ENCODE measurements around the gene VWC2L. TPM values are rescaled to one million over a fixed set of nuclear protein-coding genes. Genes with fewer than 3 reads are reported as not detected.

Gene VWC2L
- total and polyA plus RNA-seq, 2 of the 8 experiments (the other 6 are each of a cell fraction or from before 2014, with no cell fraction given) = not detected

DNA sequence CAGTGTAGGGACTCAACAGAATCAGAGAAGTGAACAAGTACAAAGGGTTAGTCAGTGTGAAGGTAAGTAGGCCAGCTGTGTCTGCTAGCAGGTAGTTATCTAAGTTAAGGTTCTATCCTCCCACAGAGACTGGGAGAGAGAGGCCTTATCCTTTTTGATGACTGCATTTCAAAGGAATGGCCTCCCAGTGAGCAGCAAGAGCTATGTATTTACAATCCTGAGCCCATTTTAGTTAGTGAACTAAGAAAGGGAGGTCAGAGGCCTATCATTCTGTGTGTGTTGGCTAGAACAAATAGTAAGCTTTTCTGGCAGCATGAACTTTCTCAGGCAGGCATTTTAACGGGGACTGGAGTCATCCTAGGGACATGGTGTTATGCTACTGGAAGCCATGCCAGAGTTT, 182.9 kb downstream of the VWC2L start (continued):
- TF ChIP-seq HDAC2 (IDR thresholded peaks at IDR 0.05; ENCODE audit: borderline replicate concordance in 1 of 2, low read depth in 2 of 2, low read length in 2 of 2) = 0 out of 4 replicates have a peak, but pooled peaks of 1 of the 2 experiments have one; percentile 19
- TF ChIP-seq TCF12 (IDR thresholded peaks at IDR 0.05; ENCODE audit: low read depth, low read length) = peak; percentile 99
- TF ChIP-seq SRF (IDR thresholded peaks at IDR 0.05; ENCODE audit: low read depth, low read length) = no peak
- peak; percentile 97 for TF ChIP-seq POLR2AphosphoS5 (IDR thresholded peaks at IDR 0.05; ENCODE audit: low read depth, low read length)
- no peak for TF ChIP-seq KDM4A (IDR thresholded peaks at IDR 0.05; ENCODE audit: low read depth, low read length, severe bottlenecking)
- no peak for TF ChIP-seq MAFK (IDR thresholded peaks at IDR 0.05; ENCODE audit: low read depth, low read length)
- no peak for TF ChIP-seq CBX5 (IDR thresholded peaks at IDR 0.05; ENCODE audit: low read depth, low read length)
- TF ChIP-seq, protein P1, sequence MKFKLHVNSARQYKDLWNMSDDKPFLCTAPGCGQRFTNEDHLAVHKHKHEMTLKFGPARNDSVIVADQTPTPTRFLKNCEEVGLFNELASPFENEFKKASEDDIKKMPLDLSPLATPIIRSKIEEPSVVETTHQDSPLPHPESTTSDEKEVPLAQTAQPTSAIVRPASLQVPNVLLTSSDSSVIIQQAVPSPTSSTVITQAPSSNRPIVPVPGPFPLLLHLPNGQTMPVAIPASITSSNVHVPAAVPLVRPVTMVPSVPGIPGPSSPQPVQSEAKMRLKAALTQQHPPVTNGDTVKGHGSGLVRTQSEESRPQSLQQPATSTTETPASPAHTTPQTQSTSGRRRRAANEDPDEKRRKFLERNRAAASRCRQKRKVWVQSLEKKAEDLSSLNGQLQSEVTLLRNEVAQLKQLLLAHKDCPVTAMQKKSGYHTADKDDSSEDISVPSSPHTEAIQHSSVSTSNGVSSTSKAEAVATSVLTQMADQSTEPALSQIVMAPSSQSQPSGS (IDR thresholded peaks at IDR 0.05; ENCODE audit: low read length) = no peak; the same call in 1 of the 2 replicates
- TF ChIP-seq SUZ12 (IDR thresholded peaks at IDR 0.05; ENCODE audit: low read length) = no peak
- peak; percentile 79; the same call in 1 of the 2 replicates for TF ChIP-seq JUN (IDR thresholded peaks at IDR 0.05; ENCODE audit: low read depth, low read length)
- TF ChIP-seq BCL11A (IDR thresholded peaks at IDR 0.05; ENCODE audit: low read depth in 2 of 2, low read length in 2 of 2) = peak in 1 of 2 experiments; percentile 74
- no peak for TF ChIP-seq CEBPB (IDR thresholded peaks at IDR 0.05; ENCODE audit: low read depth, low read length)
- TF ChIP-seq RNF2 (IDR thresholded peaks at IDR 0.05; ENCODE audit: borderline replicate concordance, low read depth, low read length, missing control alignments, poor library complexity, severe bottlenecking) = no peak
- TF ChIP-seq YY1 (IDR thresholded peaks at IDR 0.05; ENCODE audit: low read depth, low read length) = peak; percentile 21; the same call in 1 of the 2 replicates
- TF ChIP-seq PHF8 (conservative IDR thresholded peaks at IDR 0.05; ENCODE audit: low read depth, low read length) = no peak
- peak; percentile 80; the same call in 1 of the 2 replicates for TF ChIP-seq EGR1 (IDR thresholded peaks at IDR 0.05; ENCODE audit: borderline replicate concordance, low read depth, low read length)
- TF ChIP-seq, protein P2, sequence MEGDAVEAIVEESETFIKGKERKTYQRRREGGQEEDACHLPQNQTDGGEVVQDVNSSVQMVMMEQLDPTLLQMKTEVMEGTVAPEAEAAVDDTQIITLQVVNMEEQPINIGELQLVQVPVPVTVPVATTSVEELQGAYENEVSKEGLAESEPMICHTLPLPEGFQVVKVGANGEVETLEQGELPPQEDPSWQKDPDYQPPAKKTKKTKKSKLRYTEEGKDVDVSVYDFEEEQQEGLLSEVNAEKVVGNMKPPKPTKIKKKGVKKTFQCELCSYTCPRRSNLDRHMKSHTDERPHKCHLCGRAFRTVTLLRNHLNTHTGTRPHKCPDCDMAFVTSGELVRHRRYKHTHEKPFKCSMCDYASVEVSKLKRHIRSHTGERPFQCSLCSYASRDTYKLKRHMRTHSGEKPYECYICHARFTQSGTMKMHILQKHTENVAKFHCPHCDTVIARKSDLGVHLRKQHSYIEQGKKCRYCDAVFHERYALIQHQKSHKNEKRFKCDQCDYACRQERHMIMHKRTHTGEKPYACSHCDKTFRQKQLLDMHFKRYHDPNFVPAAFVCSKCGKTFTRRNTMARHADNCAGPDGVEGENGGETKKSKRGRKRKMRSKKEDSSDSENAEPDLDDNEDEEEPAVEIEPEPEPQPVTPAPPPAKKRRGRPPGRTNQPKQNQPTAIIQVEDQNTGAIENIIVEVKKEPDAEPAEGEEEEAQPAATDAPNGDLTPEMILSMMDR (IDR thresholded peaks at IDR 0.05; ENCODE audit: control extremely low read depth in 1 of 3, insufficient read depth in 1 of 3, low read depth in 1 of 3, low read length in 3 of 3) = no peak
- TF ChIP-seq TAF7 (optimal IDR thresholded peaks at IDR 0.05; ENCODE audit: borderline replicate concordance, low read depth, low read length) = no peak
- TF ChIP-seq HDAC6 (IDR thresholded peaks at IDR 0.05; ENCODE audit: low read depth, low read length) = no peak
- no peak for TF ChIP-seq CBX8 (IDR thresholded peaks at IDR 0.05; ENCODE audit: borderline replicate concordance, low read depth, low read length)
- TF ChIP-seq ASH2L (IDR thresholded peaks at IDR 0.05; ENCODE audit: low read length) = no peak

Measured in H1 (cell line).